ENCODE data around the gene ECEL1. TPM values are rescaled to one million over a fixed set of nuclear protein-coding genes. Genes with fewer than 3 reads are reported as not detected.

ECEL1 gene
- total RNA-seq, 2 donors from 2014 or later: 1.6 to 4.6 TPM

- H3K9me3 Mint-ChIP-seq: no peaks in the 10 kb centered on the region
- no peaks in the 10 kb centered on the region for H3K36me3 Mint-ChIP-seq (ENCODE audit: low read depth)
- H3K4me3 ChIP-seq (ENCODE audit: low read length): no peak overlapping the region
- WGBS, 2 experiments (ENCODE audit: insufficient coverage in 1 of 2, insufficient read length in 1 of 2): 84 to 92% methylated on average over 6 to 11 of the region's 11 CpGs
- no peak overlapping the region for H3K4me3 Mint-ChIP-seq
- DNase-seq: no peak
- no peak overlapping the region for H3K27ac Mint-ChIP-seq
- peaks cover 13% of the 10 kb centered on the region for H3K27me3 ChIP-seq (ENCODE audit: control insufficient read depth, insufficient read depth, low read length, poor library complexity, severe bottlenecking)
- H3K9me3 ChIP-seq (ENCODE audit: control insufficient read depth, low read length): no peaks in the 10 kb centered on the region
- no peak for TF ChIP-seq CTCF (conservative IDR thresholded peaks at IDR 0.05)
- H3K4me1 ChIP-seq (ENCODE audit: control insufficient read depth, insufficient read depth, low read length): no peaks in the 10 kb centered on the region
- no peaks in the 10 kb centered on the region for H3K36me3 ChIP-seq (ENCODE audit: control insufficient read depth, insufficient read depth, low read length)
- H3K27ac ChIP-seq (ENCODE audit: low read depth, low read length): no peak overlapping the region
- no peaks in the 10 kb centered on the region for H3K4me1 Mint-ChIP-seq
- no peak overlapping the region for H3K9ac ChIP-seq (ENCODE audit: extremely low read depth, low read length, poor library complexity, severe bottlenecking)
- H3K27me3 Mint-ChIP-seq (ENCODE audit: insufficient read depth): peaks cover 8% of the 10 kb centered on the region
These were observed 23.8 kb upstream of the ECEL1 start for GRCh38 chr2:232511336-232511890.

GRCh38 chr2:232508251-232508650 lies 20.6 kb upstream of the ECEL1 start:
- peak; percentile 67 for TF ChIP-seq CTCF (conservative IDR thresholded peaks at IDR 0.05)
- Histone ChIP-seq H3K27ac (ENCODE audit: low read depth, low read length) (no peak overlapping the region), H3K36me3 (ENCODE audit: control insufficient read depth, insufficient read depth, low read length) (no peaks in the 10 kb centered on the region), H3K9me3 (ENCODE audit: control insufficient read depth, low read length) (no peaks in the 10 kb centered on the region), H3K4me3 (ENCODE audit: low read length) (no peak overlapping the region), H3K4me1 (ENCODE audit: control insufficient read depth, insufficient read depth, low read length) (no peaks in the 10 kb centered on the region), H3K27me3 (ENCODE audit: control insufficient read depth, insufficient read depth, low read length, poor library complexity, severe bottlenecking) (peaks cover 44% of the 10 kb centered on the region), H3K9ac (ENCODE audit: extremely low read depth, low read length, poor library complexity, severe bottlenecking) (no peak overlapping the region)
- H3K4me3 Mint-ChIP-seq: no peak overlapping the region
- no peaks in the 10 kb centered on the region for H3K36me3 Mint-ChIP-seq (ENCODE audit: low read depth)
- DNase-seq: peak; percentile 68
- peaks cover 38% of the 10 kb centered on the region for H3K27me3 Mint-ChIP-seq (ENCODE audit: insufficient read depth)
- H3K4me1 Mint-ChIP-seq: no peaks in the 10 kb centered on the region
- H3K9me3 Mint-ChIP-seq: no peaks in the 10 kb centered on the region
- no peak overlapping the region for H3K27ac Mint-ChIP-seq
- WGBS, 2 experiments (ENCODE audit: insufficient coverage in 1 of 2, insufficient read length in 1 of 2): 85 to 96% methylated on average over 4 to 7 of the region's 7 CpGs

- peaks cover 3% of the 10 kb centered on the region for H3K4me1 ChIP-seq (ENCODE audit: control insufficient read depth, insufficient read depth, low read length)
- no peak overlapping the region for H3K4me3 Mint-ChIP-seq
- H3K27me3 ChIP-seq (ENCODE audit: control insufficient read depth, insufficient read depth, low read length, poor library complexity, severe bottlenecking): peaks cover 54% of the 10 kb centered on the region
- peaks cover 4% of the 10 kb centered on the region for H3K4me1 Mint-ChIP-seq
- H3K9me3 Mint-ChIP-seq: no peaks in the 10 kb centered on the region
- H3K27ac ChIP-seq (ENCODE audit: low read depth, low read length): no peak overlapping the region
- H3K36me3 ChIP-seq (ENCODE audit: control insufficient read depth, insufficient read depth, low read length): no peaks in the 10 kb centered on the region
- no peak overlapping the region for H3K9ac ChIP-seq (ENCODE audit: extremely low read depth, low read length, poor library complexity, severe bottlenecking)
- WGBS, 2 experiments (ENCODE audit: insufficient coverage in 1 of 2, insufficient read length in 1 of 2): 91 to 100% methylated on average over 1 to 4 of the region's 4 CpGs
- no peaks in the 10 kb centered on the region for H3K9me3 ChIP-seq (ENCODE audit: control insufficient read depth, low read length)
- H3K27ac Mint-ChIP-seq: no peak overlapping the region
- DNase-seq: no peak
- no peak overlapping the region for H3K4me3 ChIP-seq (ENCODE audit: low read length)
- TF ChIP-seq CTCF (conservative IDR thresholded peaks at IDR 0.05): no peak
- H3K27me3 Mint-ChIP-seq (ENCODE audit: insufficient read depth): peaks cover 45% of the 10 kb centered on the region
- H3K36me3 Mint-ChIP-seq (ENCODE audit: low read depth): no peaks in the 10 kb centered on the region
These were observed 19.1 kb upstream of the ECEL1 start for GRCh38 chr2:232506709-232507108.
